PC-9 (cell line): ENCODE data around the gene BCAS3. TPM values are rescaled to one million over a fixed set of nuclear protein-coding genes. Genes with fewer than 3 reads are reported as not detected.
A peak's percentile ranks its signal among the peaks of the same experiment; 100 is the strongest.

ENCODE experiments used
- BruUV-seq: library from RNA; stranded (reverse); fragments of 400-500 nt; replicated peaks from 2 replicates; lab custom pipeline; 2021; lab: Mats Ljungman, UMichigan
- CTCF ChIA-PET: fragments of 300-600 bp; sonication (Branson Sonifier 250); formaldehyde crosslinking; loops from one replicate; lab custom pipeline; 2022; ENCODE audit warnings: antibody characterized with exemption; lab: Charles Lee
- POLR2A ChIA-PET: fragments of 300-600 bp; sonication (Branson Sonifier 250); formaldehyde crosslinking; loops from one replicate; lab custom pipeline; 2022; ENCODE audit warnings: antibody characterized with exemption; ENCODE audit not compliant: unreplicated experiment; lab: Charles Lee
- DNase-seq, 2 experiments: peaks; one replicate each; pipeline versions ENCODE4 v3.0.0 to v3.0.0-alpha.2; 2015 to 2022; ENCODE audit warnings: mixed read lengths in 1 of 2
- H2AFZ ChIP-seq: fragments of 200-600 bp; sonication (generic); 2 replicates; pipeline ENCODE4 v1.8.1; 2017; ENCODE audit warnings: antibody characterized with exemption
- H3F3A ChIP-seq: fragments of 200-600 bp; sonication (generic); 2 replicates; pipeline ENCODE4 v1.8.1; 2017; ENCODE audit warnings: antibody characterized with exemption, mild to moderate bottlenecking, low read depth; ENCODE audit not compliant: insufficient read depth
- H3K27ac ChIP-seq: fragments of 200-600 bp; sonication (generic); 2 replicates; pipeline ENCODE4 v1.6.1; 2016; ENCODE audit warnings: mixed run types
- H3K27me3 ChIP-seq: fragments of 200-600 bp; sonication (generic); 2 replicates; pipeline ENCODE4 v1.6.1; 2016; ENCODE audit warnings: low read depth, mixed run types; ENCODE audit not compliant: insufficient read depth
- H3K36me3 ChIP-seq: fragments of 200-600 bp; sonication (generic); 2 replicates; pipeline ENCODE4 v1.6.1; 2016; ENCODE audit warnings: low read depth, mixed run types
- H3K4me1 ChIP-seq: fragments of 200-600 bp; sonication (generic); replicated peaks from 2 replicates; pipeline ENCODE4 v1.6.1; 2016; ENCODE audit warnings: mixed run types; ENCODE audit not compliant: insufficient read depth
- H3K4me2 ChIP-seq: fragments of 200-600 bp; sonication (generic); 2 replicates; pipeline ENCODE4 v1.6.1; 2017; ENCODE audit warnings: mixed run types
- H3K4me3 ChIP-seq: fragments of 200-600 bp; sonication (generic); 2 replicates; pipeline ENCODE4 v1.6.1; 2016; ENCODE audit warnings: mixed run types
- H3K79me2 ChIP-seq: fragments of 200-600 bp; sonication (generic); 2 replicates; pipeline ENCODE4 v1.6.1; 2017; ENCODE audit warnings: low read depth, mixed run types
- H3K9me2 ChIP-seq: fragments of 200-600 bp; sonication (generic); 2 replicates; pipeline ENCODE4 v1.8.1; 2017; ENCODE audit warnings: mild to moderate bottlenecking; ENCODE audit not compliant: insufficient read depth
- H3K9me3 ChIP-seq: fragments of 200-600 bp; sonication (generic); 2 replicates; pipeline ENCODE4 v1.8.1; 2016; ENCODE audit warnings: low read depth; ENCODE audit not compliant: insufficient read depth
- H4K20me1 ChIP-seq: fragments of 200-600 bp; sonication (generic); 2 replicates; pipeline ENCODE4 v1.8.1; 2017; ENCODE audit not compliant: insufficient read depth
- CTCF ChIP-seq: fragments of 200-600 bp; sonication (generic); conservative IDR thresholded peaks from 2 replicates; pipeline ENCODE4 v1.6.1; 2017; ENCODE audit warnings: mixed run types, antibody characterized with exemption, mild to moderate bottlenecking, moderate library complexity
- EZH2 ChIP-seq: fragments of 200-600 bp; sonication (generic); IDR thresholded peaks from 2 replicates; pipeline ENCODE4 v1.8.0; 2017; ENCODE audit warnings: antibody characterized with exemption, low read depth
- intact Hi-C: fragments of 100-400 bp; cut with micrococcal nuclease; formaldehyde crosslinking; loops from one replicate; pipeline ENCODE4 v1.10.0; 2022; ENCODE audit not compliant: unreplicated experiment
- total RNA-seq: library from RNA; stranded (reverse); gene quantifications from 2 replicates; pipeline ENCODE4 v1.2.3, GENCODE V29; 2021

Gene BCAS3
- total RNA-seq, 1 experiment from 2014 or later = 26.0 TPM

DNA sequence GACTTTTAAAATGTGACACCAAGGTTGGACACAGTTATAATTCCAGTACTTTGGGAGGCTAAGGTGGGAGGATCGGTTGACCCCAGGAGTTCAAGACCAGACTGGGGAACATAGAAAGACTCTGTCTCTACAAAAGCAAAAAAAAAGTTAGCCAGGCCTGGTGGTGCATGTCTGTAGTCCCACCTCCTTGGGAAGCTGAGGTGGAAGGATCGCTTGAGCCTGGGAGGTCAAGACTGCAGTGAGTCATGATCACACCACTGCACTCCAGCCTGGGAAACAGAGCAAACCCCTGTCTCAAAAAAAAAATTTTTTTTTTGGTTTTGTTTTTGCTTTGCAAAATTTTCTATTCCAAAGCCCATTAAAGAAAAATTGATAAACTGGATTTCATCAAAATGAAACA is 281.4 kb downstream of the BCAS3 start:
- no peak overlapping the region for H2AFZ ChIP-seq
- DNase-seq = no peak
- no peaks in the 10 kb centered on the region; the same call in 1 of the 2 replicates for H4K20me1 ChIP-seq
- intact Hi-C loops = no loop called here
- no peaks in the 10 kb centered on the region for H3K9me3 ChIP-seq
- H3K36me3 ChIP-seq = no peaks in the 10 kb centered on the region
- POLR2A ChIA-PET = no interaction called here
- H3K27ac ChIP-seq = no peak overlapping the region
- no peaks in the 10 kb centered on the region for H3K4me1 ChIP-seq
- no TSS peak for BruUV-seq
- TF ChIP-seq EZH2 = no peak
- no peak for TF ChIP-seq CTCF
- no peaks in the 10 kb centered on the region for H3F3A ChIP-seq
- H3K9me2 ChIP-seq = no peaks in the 10 kb centered on the region
- H3K4me3 ChIP-seq = no peak overlapping the region
- no peaks in the 10 kb centered on the region for H3K27me3 ChIP-seq
- H3K79me2 ChIP-seq = no peaks in the 10 kb centered on the region
- CTCF ChIA-PET = interaction anchor here (0.6 kb wide), 1 partner anchor 736 kb away, joined by 6 read pairs; no protein-coding TSS in a partner anchor
- no peak overlapping the region for H3K4me2 ChIP-seq

- TF ChIP-seq EZH2 (no peak), CTCF (no peak)
- no peak for DNase-seq
- no TSS peak for BruUV-seq
- H3K9me2 ChIP-seq = no peaks in the 10 kb centered on the region
- H3K4me2 ChIP-seq = no peak overlapping the region
- H3K9me3 ChIP-seq = no peaks in the 10 kb centered on the region
- ChIA-PET CTCF (interaction anchor here (0.6 kb wide), 1 partner anchor 737 kb away, joined by 6 read pairs; no protein-coding TSS in a partner anchor), POLR2A (interaction anchor here (0.6 kb wide), 1 partner anchor 607 kb away, joined by 4 read pairs; no protein-coding TSS in a partner anchor)
- no peaks in the 10 kb centered on the region; the same call in 1 of the 2 replicates for H4K20me1 ChIP-seq
- H3K4me3 ChIP-seq = no peak overlapping the region
- no peaks in the 10 kb centered on the region for H3F3A ChIP-seq
- H3K79me2 ChIP-seq = no peaks in the 10 kb centered on the region
- H3K36me3 ChIP-seq = no peaks in the 10 kb centered on the region
- H3K4me1 ChIP-seq = no peaks in the 10 kb centered on the region
- H3K27me3 ChIP-seq = no peaks in the 10 kb centered on the region
- no peak overlapping the region for H2AFZ ChIP-seq
- intact Hi-C loops = loop anchor here (10.0 kb wide), 1 partner anchor 235 kb away; no protein-coding TSS in a partner anchor
- no peak overlapping the region for H3K27ac ChIP-seq
These were observed 282.0 kb downstream of the BCAS3 start for GRCh38 chr17:60959696-60960095.

GRCh38 chr17:60960398-60961065 is 282.9 kb downstream of the BCAS3 start:
- intact Hi-C loops = loop anchor here (10.0 kb wide), 1 partner anchor 236 kb away; no protein-coding TSS in a partner anchor
- ChIA-PET CTCF (no interaction called here), POLR2A (no interaction called here)
- no peaks in the 10 kb centered on the region for H3K9me2 ChIP-seq
- H4K20me1 ChIP-seq = no peaks in the 10 kb centered on the region; the same call in 1 of the 2 replicates
- TF ChIP-seq CTCF (no peak), EZH2 (no peak)
- no TSS peak for BruUV-seq
- no peak overlapping the region for H3K27ac ChIP-seq
- no peaks in the 10 kb centered on the region for H3K36me3 ChIP-seq
- H3K4me2 ChIP-seq = no peak overlapping the region
- no peak overlapping the region for H3K4me3 ChIP-seq
- DNase-seq = peak; percentile 5 to 40
- no peaks in the 10 kb centered on the region for H3K9me3 ChIP-seq
- H3K4me1 ChIP-seq = no peaks in the 10 kb centered on the region
- no peaks in the 10 kb centered on the region for H3K79me2 ChIP-seq
- no peaks in the 10 kb centered on the region for H3F3A ChIP-seq
- H2AFZ ChIP-seq = no peak overlapping the region
- H3K27me3 ChIP-seq = no peaks in the 10 kb centered on the region
